Measurements from ENCODE around the gene KLHL7. TPM values are rescaled to one million over a fixed set of nuclear protein-coding genes. Genes with fewer than 3 reads are reported as not detected.
"Not testable (repeated sequence)": the region's sequence is repeated elsewhere in the genome, so short reads cannot be mapped to it uniquely, and the experiment has no call there.

KLHL7 gene
- total RNA-seq, 1 donor from 2014 or later, result 38.7 TPM

DNA sequence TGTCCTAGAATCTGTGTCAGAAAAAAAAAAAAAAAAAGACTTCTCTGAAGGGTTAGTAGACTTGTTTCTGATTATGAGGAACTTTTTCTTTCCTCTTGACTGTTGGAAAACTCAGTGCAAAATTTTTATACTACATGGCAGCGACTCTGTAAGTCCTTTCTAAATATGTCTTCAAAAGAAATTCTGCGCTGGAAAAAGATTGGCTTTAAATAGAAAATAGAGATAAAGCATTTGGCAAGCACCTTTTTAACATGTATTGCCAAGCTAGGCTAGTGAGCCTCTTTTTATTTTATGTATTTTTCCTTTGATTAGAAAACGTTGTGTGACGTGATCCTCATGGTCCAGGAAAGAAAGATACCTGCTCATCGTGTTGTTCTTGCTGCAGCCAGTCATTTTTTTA, 17.9 kb downstream of the KLHL7 start:
- FAIRE-seq, result no peak

DNA sequence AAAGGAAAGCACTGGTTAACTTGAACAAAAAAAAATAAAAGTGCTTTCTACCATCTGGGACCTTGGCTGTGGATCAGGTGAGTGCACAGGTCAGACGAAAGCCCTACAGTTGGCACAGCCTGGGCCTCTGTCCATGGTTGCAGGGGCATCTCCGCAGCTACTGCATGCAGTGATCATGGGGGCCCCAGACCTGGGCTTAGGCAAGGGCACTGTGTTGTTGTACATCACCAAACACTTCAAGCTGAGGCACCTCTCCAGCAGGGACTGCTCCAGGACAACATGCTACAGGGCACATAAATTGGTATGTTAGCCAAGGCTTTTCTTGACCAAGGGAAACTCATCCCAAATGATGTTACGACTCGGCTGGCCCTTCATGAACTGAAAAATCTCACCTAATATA, 23.5 kb downstream of the KLHL7 start:
- no peak for TF ChIP-seq EZH2 (IDR thresholded peaks at IDR 0.05; ENCODE audit: insufficient read depth, low read length)
- TF ChIP-seq, protein P1, sequence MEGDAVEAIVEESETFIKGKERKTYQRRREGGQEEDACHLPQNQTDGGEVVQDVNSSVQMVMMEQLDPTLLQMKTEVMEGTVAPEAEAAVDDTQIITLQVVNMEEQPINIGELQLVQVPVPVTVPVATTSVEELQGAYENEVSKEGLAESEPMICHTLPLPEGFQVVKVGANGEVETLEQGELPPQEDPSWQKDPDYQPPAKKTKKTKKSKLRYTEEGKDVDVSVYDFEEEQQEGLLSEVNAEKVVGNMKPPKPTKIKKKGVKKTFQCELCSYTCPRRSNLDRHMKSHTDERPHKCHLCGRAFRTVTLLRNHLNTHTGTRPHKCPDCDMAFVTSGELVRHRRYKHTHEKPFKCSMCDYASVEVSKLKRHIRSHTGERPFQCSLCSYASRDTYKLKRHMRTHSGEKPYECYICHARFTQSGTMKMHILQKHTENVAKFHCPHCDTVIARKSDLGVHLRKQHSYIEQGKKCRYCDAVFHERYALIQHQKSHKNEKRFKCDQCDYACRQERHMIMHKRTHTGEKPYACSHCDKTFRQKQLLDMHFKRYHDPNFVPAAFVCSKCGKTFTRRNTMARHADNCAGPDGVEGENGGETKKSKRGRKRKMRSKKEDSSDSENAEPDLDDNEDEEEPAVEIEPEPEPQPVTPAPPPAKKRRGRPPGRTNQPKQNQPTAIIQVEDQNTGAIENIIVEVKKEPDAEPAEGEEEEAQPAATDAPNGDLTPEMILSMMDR (IDR thresholded peaks at IDR 0.05; ENCODE audit: insufficient read depth, low read depth, low read length), result no peak
- peaks cover 5% of the 10 kb centered on the region for H3K36me3 Mint-ChIP-seq (ENCODE audit: low read depth, unreplicated experiment)

More for the DNA sequence above, 17.9 kb downstream of the KLHL7 start:
- no peak overlapping the region for H3K9ac ChIP-seq (ENCODE audit: low read length)
- no peak overlapping the region for H2AFZ ChIP-seq (ENCODE audit: low read depth, low read length)
- no peak overlapping the region for H3K4me3 Mint-ChIP-seq (ENCODE audit: unreplicated experiment)
- TF ChIP-seq EZH2 (IDR thresholded peaks at IDR 0.05; ENCODE audit: insufficient read depth, low read length), result no peak
- TF ChIP-seq, protein P1 (IDR thresholded peaks at IDR 0.05; ENCODE audit: insufficient read depth, low read depth, low read length), result no peak
- no peaks in the 10 kb centered on the region for H3K9me3 Mint-ChIP-seq (ENCODE audit: unreplicated experiment)
- no peak for DNase-seq (ENCODE audit: low read depth)
- no peaks in the 10 kb centered on the region for H3K9me3 ChIP-seq (ENCODE audit: insufficient read depth, low read depth, low read length)
- no peaks in the 10 kb centered on the region for H3K27me3 ChIP-seq (ENCODE audit: insufficient read depth, low read length)
- no peaks in the 10 kb centered on the region for H3K27me3 Mint-ChIP-seq (ENCODE audit: low read depth, unreplicated experiment)
- peaks cover 4% of the 10 kb centered on the region for H3K4me1 Mint-ChIP-seq (ENCODE audit: low read depth, unreplicated experiment)
- H3K79me2 ChIP-seq (ENCODE audit: insufficient read depth, low read length), result peaks cover 20% of the 10 kb centered on the region
- H3K36me3 Mint-ChIP-seq (ENCODE audit: low read depth, unreplicated experiment), result peaks cover 5% of the 10 kb centered on the region
- H3K27ac Mint-ChIP-seq (ENCODE audit: unreplicated experiment), result no peak overlapping the region
- no peak overlapping the region for H3K4me3 ChIP-seq (ENCODE audit: insufficient read depth, low read depth, low read length)
- H3K36me3 ChIP-seq (ENCODE audit: insufficient read depth, low read length), result no peaks in the 10 kb centered on the region
- peaks cover 5% of the 10 kb centered on the region for H4K20me1 ChIP-seq (ENCODE audit: insufficient read depth, low read length)
- no peak overlapping the region for H3K4me2 ChIP-seq (ENCODE audit: low read length)
- no peak overlapping the region for H3K27ac ChIP-seq (ENCODE audit: low read depth, low read length)
- H3K4me1 ChIP-seq (ENCODE audit: insufficient read depth, low read length), result no peaks in the 10 kb centered on the region

DNA sequence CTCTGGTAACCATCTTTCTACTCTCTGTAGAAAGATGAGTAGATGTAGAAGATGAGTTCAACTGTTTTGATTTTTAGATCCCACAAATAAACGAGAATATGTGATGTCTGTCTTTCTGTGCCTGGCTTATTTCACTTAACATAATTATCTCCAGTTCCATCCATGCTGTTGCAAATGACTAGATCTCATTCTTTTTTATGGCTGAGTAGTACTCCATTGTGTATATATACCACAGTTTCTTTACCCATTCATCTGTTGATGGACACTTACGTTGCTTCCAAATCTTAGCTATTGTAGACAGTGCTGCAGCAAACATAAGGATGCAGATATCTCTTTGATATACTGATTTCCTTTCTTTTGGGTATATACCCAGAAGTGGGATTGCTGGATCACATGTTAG, 26.2 kb downstream of the KLHL7 start:
- not testable (repeated sequence) for H2AFZ ChIP-seq (ENCODE audit: low read depth, low read length); DNase-seq (ENCODE audit: low read depth); H3K79me2 ChIP-seq (ENCODE audit: insufficient read depth, low read length); H3K27ac ChIP-seq (ENCODE audit: low read depth, low read length); H4K20me1 ChIP-seq (ENCODE audit: insufficient read depth, low read length); H3K27me3 ChIP-seq (ENCODE audit: insufficient read depth, low read length); H3K27ac Mint-ChIP-seq (ENCODE audit: unreplicated experiment); H3K4me1 Mint-ChIP-seq (ENCODE audit: low read depth, unreplicated experiment); H3K4me3 Mint-ChIP-seq (ENCODE audit: unreplicated experiment); H3K9me3 Mint-ChIP-seq (ENCODE audit: unreplicated experiment); H3K36me3 Mint-ChIP-seq (ENCODE audit: low read depth, unreplicated experiment); H3K4me3 ChIP-seq (ENCODE audit: insufficient read depth, low read depth, low read length); H3K9ac ChIP-seq (ENCODE audit: low read length); H3K36me3 ChIP-seq (ENCODE audit: insufficient read depth, low read length); H3K4me2 ChIP-seq (ENCODE audit: low read length); FAIRE-seq; H3K4me1 ChIP-seq (ENCODE audit: insufficient read depth, low read length); H3K27me3 Mint-ChIP-seq (ENCODE audit: low read depth, unreplicated experiment); H3K9me3 ChIP-seq (ENCODE audit: insufficient read depth, low read depth, low read length)

More for the DNA sequence above, 23.5 kb downstream of the KLHL7 start:
- no peak overlapping the region for H3K4me2 ChIP-seq (ENCODE audit: low read length)
- peaks cover 4% of the 10 kb centered on the region for H3K36me3 ChIP-seq (ENCODE audit: insufficient read depth, low read length)
- FAIRE-seq (no peak), DNase-seq (ENCODE audit: low read depth) (no peak)
- no peak overlapping the region for H3K27ac Mint-ChIP-seq (ENCODE audit: unreplicated experiment)
- peaks cover 4% of the 10 kb centered on the region for H3K4me1 Mint-ChIP-seq (ENCODE audit: low read depth, unreplicated experiment)
- no peak overlapping the region for H3K9ac ChIP-seq (ENCODE audit: low read length)
- no peaks in the 10 kb centered on the region for H3K9me3 ChIP-seq (ENCODE audit: insufficient read depth, low read depth, low read length)
- H3K27me3 Mint-ChIP-seq (ENCODE audit: low read depth, unreplicated experiment), result no peaks in the 10 kb centered on the region
- H3K4me1 ChIP-seq (ENCODE audit: insufficient read depth, low read length), result no peaks in the 10 kb centered on the region
- peaks cover 4% of the 10 kb centered on the region for H3K9me3 Mint-ChIP-seq (ENCODE audit: unreplicated experiment)
- H3K4me3 Mint-ChIP-seq (ENCODE audit: unreplicated experiment), result no peak overlapping the region
- no peaks in the 10 kb centered on the region for H3K27me3 ChIP-seq (ENCODE audit: insufficient read depth, low read length)
- no peak overlapping the region for H3K4me3 ChIP-seq (ENCODE audit: insufficient read depth, low read depth, low read length)
- no peak overlapping the region for H2AFZ ChIP-seq (ENCODE audit: low read depth, low read length)
- no peak overlapping the region for H3K27ac ChIP-seq (ENCODE audit: low read depth, low read length)
- H4K20me1 ChIP-seq (ENCODE audit: insufficient read depth, low read length), result no peaks in the 10 kb centered on the region
- no peaks in the 10 kb centered on the region for H3K79me2 ChIP-seq (ENCODE audit: insufficient read depth, low read length)

Data from astrocyte (in vitro differentiated cells and primary cell).